Measurements from ENCODE around the gene TRIM58.

The TRIM58 gene

GRCh38 chr1:247913786-247914185 is 56.8 kb downstream of the TRIM58 start:
- H3K4me1 ChIP-seq (ENCODE audit: control insufficient read depth, insufficient read depth, low read length), result no peaks in the 10 kb centered on the region
- no peak overlapping the region for H3K4me3 ChIP-seq (ENCODE audit: low read depth, low read length)
- H3K9me3 ChIP-seq (ENCODE audit: control insufficient read depth, insufficient read depth, low read depth, low read length), result no peaks in the 10 kb centered on the region
- ChIA-PET POLR2A (no interaction called here), CTCF (no interaction called here)
- H3K36me3 ChIP-seq (ENCODE audit: control insufficient read depth in 2 of 2, insufficient read depth in 1 of 2, low read length in 2 of 2), result no peaks in the 10 kb centered on the region
- no peak overlapping the region for H3K27ac ChIP-seq (ENCODE audit: extremely low read depth, low read depth, low read length)
- TF ChIP-seq ZSCAN5A (tag by site-specific recombination; IDR thresholded peaks at IDR 0.05), result no peak
- TF ChIP-seq GLI4 (tag by site-specific recombination; IDR thresholded peaks at IDR 0.05), result no peak
- TF ChIP-seq ZNF791 (tag by site-specific recombination; IDR thresholded peaks at IDR 0.05), result no peak
- no peak for TF ChIP-seq ZNF626 (tag by site-specific recombination; IDR thresholded peaks at IDR 0.05)
- no peak for TF ChIP-seq ZNF426 (tag by site-specific recombination; IDR thresholded peaks at IDR 0.05)
- no peak for TF ChIP-seq ZNF138 (tag by site-specific recombination; IDR thresholded peaks at IDR 0.05; ENCODE audit: borderline replicate concordance)
- TF ChIP-seq PRDM4 (tag by site-specific recombination; IDR thresholded peaks at IDR 0.05), result no peak

- H3K9me3 ChIP-seq (ENCODE audit: control insufficient read depth, insufficient read depth, low read depth, low read length), result no peaks in the 10 kb centered on the region
- no peaks in the 10 kb centered on the region for H3K4me1 ChIP-seq (ENCODE audit: control insufficient read depth, insufficient read depth, low read length)
- CTCF ChIA-PET, result no interaction called here
- TF ChIP-seq BCL6B (tag by site-specific recombination; IDR thresholded peaks at IDR 0.05), result no peak
- TF ChIP-seq ZNF18 (tag by site-specific recombination; IDR thresholded peaks at IDR 0.05), result no peak
- TF ChIP-seq ZNF510 (tag by site-specific recombination; IDR thresholded peaks at IDR 0.05; ENCODE audit: insufficient replicate concordance), result no peak
- no peak for TF ChIP-seq ZNF140 (tag by site-specific recombination; IDR thresholded peaks at IDR 0.05)
- no peak for TF ChIP-seq KLF8 (tag by site-specific recombination; IDR thresholded peaks at IDR 0.05)
- TF ChIP-seq ZNF48 (tag by site-specific recombination; IDR thresholded peaks at IDR 0.05), result no peak
- no peak for TF ChIP-seq ZNF701 (tag by site-specific recombination; IDR thresholded peaks at IDR 0.05)
- TF ChIP-seq KLF1 (tag by site-specific recombination; IDR thresholded peaks at IDR 0.05), result no peak
- POLR2A ChIA-PET, result no interaction called here
- no peak overlapping the region for H3K4me3 ChIP-seq (ENCODE audit: low read depth, low read length)
- no peaks in the 10 kb centered on the region for H3K36me3 ChIP-seq (ENCODE audit: control insufficient read depth in 2 of 2, insufficient read depth in 1 of 2, low read length in 2 of 2)
- no peak overlapping the region for H3K27ac ChIP-seq (ENCODE audit: extremely low read depth, low read depth, low read length)
These were observed 58.1 kb downstream of the TRIM58 start for GRCh38 chr1:247914941-247915662.

GRCh38 chr1:247919952-247920351 is 63.0 kb downstream of the TRIM58 start, which contains the start of gene OR2T8:
OR2T8 (plus strand) TSS chr1:247920252; CDS start chr1:247921018, 766 bp downstream.
- H3K36me3 ChIP-seq (ENCODE audit: control insufficient read depth in 2 of 2, insufficient read depth in 1 of 2, low read length in 2 of 2), result no peaks in the 10 kb centered on the region
- TF ChIP-seq ZNF571 (tag by site-specific recombination; IDR thresholded peaks at IDR 0.05) (no peak), TRIM28 (IDR thresholded peaks at IDR 0.05; ENCODE audit: borderline replicate concordance, low read length) (no peak), ZBTB49 (tag by site-specific recombination; IDR thresholded peaks at IDR 0.05; ENCODE audit: low read depth) (no peak), ZNF341 (tag by site-specific recombination; IDR thresholded peaks at IDR 0.05; ENCODE audit: low read depth) (no peak)

More at GRCh38 chr1:247919952-247920351, 63.0 kb downstream of the TRIM58 start, which contains the start of gene OR2T8:
- no peaks in the 10 kb centered on the region for H3K4me1 ChIP-seq (ENCODE audit: control insufficient read depth, insufficient read depth, low read length)
- ChIA-PET CTCF (no interaction called here), POLR2A (no interaction called here)
- H3K27ac ChIP-seq (ENCODE audit: extremely low read depth, low read depth, low read length), result no peak within 1 kb of the TSS
- no peak within 1 kb of the TSS for H3K4me3 ChIP-seq (ENCODE audit: low read depth, low read length)
- H3K9me3 ChIP-seq (ENCODE audit: control insufficient read depth, insufficient read depth, low read depth, low read length), result no peaks in the 10 kb centered on the region
